Ishikawa (cell line): Measurements from ENCODE around the gene TFB2M.

Experiments used
- CEBPB ChIP-seq: IDR thresholded peaks from 2 replicates; pipeline ENCODE4 v1.6.1; 2012
- CREB1 ChIP-seq: IDR thresholded peaks from 2 replicates; pipeline ENCODE4 v1.6.1; 2012; ENCODE audit warnings: low read depth
- EGR1 ChIP-seq: IDR thresholded peaks from 2 replicates; pipeline ENCODE4 v1.6.1; 2012
- EP300 ChIP-seq: IDR thresholded peaks from 2 replicates; pipeline ENCODE4 v1.6.1; 2012; ENCODE audit warnings: borderline replicate concordance
- FOXM1 ChIP-seq: IDR thresholded peaks from 2 replicates; pipeline ENCODE4 v1.6.1; 2012; ENCODE audit warnings: low read depth, borderline replicate concordance
- MAX ChIP-seq: IDR thresholded peaks from 2 replicates; pipeline ENCODE4 v1.6.1; 2012
- NFIC ChIP-seq: IDR thresholded peaks from 2 replicates; pipeline ENCODE4 v1.6.1; 2012
- RAD21 ChIP-seq: IDR thresholded peaks from 2 replicates; pipeline ENCODE4 v1.6.1; 2012; ENCODE audit warnings: low read depth
- TAF1 ChIP-seq: IDR thresholded peaks from 2 replicates; pipeline ENCODE4 v1.6.1; 2012; ENCODE audit warnings: low read depth, mild to moderate bottlenecking
- TCF12 ChIP-seq: IDR thresholded peaks from 2 replicates; pipeline ENCODE4 v1.6.1; 2012; ENCODE audit warnings: low read depth
- TEAD4 ChIP-seq: IDR thresholded peaks from 2 replicates; pipeline ENCODE4 v1.6.1; 2012
- USF1 ChIP-seq: IDR thresholded peaks from 2 replicates; pipeline ENCODE4 v1.6.1; 2012
- YY1 ChIP-seq: IDR thresholded peaks from 2 replicates; pipeline ENCODE4 v1.6.1; 2012; ENCODE audit warnings: low read depth
- ZBTB7A ChIP-seq: IDR thresholded peaks from 2 replicates; pipeline ENCODE4 v1.6.1; 2012; ENCODE audit warnings: low read depth
- TF ChIP-seq, protein P1 (sequence below): IDR thresholded peaks from 2 replicates; pipeline ENCODE4 v1.6.1; 2012; ENCODE audit warnings: low read depth, mild to moderate bottlenecking

The TFB2M gene

DNA sequence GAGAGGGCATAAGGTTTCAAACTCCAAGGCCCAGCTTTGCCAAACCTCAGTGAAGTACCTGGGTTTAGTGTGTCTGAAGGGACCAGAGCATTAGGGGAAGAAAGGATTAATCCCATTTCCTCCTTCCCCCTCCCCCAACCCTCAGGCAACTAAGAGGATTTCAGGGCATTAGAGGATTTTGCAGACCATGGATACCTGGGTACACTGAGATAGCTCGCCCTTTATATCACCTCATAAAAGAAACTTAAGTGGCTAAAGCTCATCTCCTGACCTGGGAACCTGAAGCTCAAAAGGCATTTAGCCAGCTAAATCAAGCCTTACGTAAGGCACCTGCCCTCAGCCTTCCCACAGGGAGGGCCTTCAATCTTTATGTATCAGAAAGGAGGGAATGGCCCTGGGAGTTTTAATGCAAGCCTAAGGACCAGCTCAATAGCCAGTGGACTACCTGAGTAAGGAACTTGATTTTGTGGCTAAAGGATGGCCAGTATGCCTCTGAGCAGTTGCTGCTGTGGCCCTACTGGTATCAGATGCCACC is 32.6 kb downstream of the TFB2M start:
- TF ChIP-seq CREB1 (no peak), RAD21 (no peak), MAX (no peak), CEBPB (no peak), EGR1 (no peak), TEAD4 (no peak)

DNA sequence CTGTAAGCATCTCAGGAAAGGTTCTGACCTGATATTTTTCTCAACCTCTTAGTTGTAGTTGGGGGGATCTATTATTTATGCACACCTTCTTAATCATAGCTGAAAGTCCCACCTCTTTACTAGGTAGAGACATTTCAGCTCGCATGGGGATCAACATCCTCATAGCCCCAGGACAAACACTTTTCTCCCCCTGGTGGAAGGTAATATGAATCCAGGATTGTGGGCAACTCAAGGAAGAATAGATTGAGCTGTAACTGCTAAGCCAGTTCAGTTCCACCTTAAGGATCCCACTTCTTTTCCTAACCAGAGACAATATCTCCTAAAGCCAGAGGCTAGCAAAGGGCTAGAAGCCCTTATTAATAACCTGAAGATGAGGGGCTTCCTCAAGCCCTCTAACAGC is 33.5 kb downstream of the TFB2M start:
- TF ChIP-seq EP300: no peak
- no peak for TF ChIP-seq YY1
- no peak for TF ChIP-seq TAF1
- TF ChIP-seq, protein P1, sequence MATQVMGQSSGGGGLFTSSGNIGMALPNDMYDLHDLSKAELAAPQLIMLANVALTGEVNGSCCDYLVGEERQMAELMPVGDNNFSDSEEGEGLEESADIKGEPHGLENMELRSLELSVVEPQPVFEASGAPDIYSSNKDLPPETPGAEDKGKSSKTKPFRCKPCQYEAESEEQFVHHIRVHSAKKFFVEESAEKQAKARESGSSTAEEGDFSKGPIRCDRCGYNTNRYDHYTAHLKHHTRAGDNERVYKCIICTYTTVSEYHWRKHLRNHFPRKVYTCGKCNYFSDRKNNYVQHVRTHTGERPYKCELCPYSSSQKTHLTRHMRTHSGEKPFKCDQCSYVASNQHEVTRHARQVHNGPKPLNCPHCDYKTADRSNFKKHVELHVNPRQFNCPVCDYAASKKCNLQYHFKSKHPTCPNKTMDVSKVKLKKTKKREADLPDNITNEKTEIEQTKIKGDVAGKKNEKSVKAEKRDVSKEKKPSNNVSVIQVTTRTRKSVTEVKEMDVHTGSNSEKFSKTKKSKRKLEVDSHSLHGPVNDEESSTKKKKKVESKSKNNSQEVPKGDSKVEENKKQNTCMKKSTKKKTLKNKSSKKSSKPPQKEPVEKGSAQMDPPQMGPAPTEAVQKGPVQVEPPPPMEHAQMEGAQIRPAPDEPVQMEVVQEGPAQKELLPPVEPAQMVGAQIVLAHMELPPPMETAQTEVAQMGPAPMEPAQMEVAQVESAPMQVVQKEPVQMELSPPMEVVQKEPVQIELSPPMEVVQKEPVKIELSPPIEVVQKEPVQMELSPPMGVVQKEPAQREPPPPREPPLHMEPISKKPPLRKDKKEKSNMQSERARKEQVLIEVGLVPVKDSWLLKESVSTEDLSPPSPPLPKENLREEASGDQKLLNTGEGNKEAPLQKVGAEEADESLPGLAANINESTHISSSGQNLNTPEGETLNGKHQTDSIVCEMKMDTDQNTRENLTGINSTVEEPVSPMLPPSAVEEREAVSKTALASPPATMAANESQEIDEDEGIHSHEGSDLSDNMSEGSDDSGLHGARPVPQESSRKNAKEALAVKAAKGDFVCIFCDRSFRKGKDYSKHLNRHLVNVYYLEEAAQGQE: no peak
- TF ChIP-seq NFIC: no peak
- TF ChIP-seq CREB1: no peak
- no peak for TF ChIP-seq EGR1
- no peak for TF ChIP-seq MAX
- TF ChIP-seq TCF12: no peak
- TF ChIP-seq TEAD4: no peak
- no peak; the same call in 1 of the 2 replicates for TF ChIP-seq RAD21

GRCh38 chr1:246530482-246530881 is 35.6 kb downstream of the TFB2M start:
- TF ChIP-seq EP300: no peak
- no peak for TF ChIP-seq ZBTB7A

- TF ChIP-seq USF1 (0 out of 2 replicates have a peak, but pooled peaks have one; percentile 25), EGR1 (no peak), NFIC (peak; percentile 66), TEAD4 (no peak; the same call in 1 of the 2 replicates), RAD21 (no peak)
- TF ChIP-seq, protein P1: no peak
Measured at GRCh38 chr1:246528933-246529731, 36.9 kb downstream of the TFB2M start.

DNA sequence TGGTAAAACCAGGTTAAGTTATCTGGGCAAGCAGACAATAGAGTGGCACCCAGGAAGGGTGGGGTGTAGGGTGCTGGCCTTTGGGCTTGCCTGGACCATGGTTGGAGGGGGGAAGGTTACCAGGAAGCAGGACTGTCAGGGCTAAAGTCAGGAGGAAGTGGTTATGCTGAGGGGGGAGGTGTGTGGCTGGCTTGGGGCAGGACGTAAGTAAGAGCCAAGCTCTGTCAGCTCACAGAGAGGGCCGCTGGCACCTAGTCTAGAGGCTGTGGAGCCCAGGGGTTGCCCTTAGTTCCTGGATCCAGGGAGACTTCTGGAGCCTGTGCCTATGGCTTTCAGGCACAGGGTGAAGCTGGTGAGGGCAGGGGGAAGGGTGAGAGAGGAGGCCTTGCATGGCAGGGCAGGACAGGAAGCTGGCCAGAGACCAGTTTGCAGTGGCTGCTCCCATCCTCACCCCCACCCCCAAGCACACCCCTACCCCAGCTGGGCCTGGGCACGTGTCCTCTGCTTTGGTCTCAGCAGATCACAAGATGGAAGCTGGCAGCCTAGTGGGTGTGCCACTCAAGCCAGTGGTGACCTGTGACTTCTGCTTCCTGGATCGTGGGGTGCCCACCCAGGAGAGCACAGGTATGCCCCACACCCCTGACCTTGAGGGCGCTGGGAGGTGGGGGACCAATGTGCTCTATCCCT is 38.5 kb downstream of the TFB2M start:
- TF ChIP-seq NFIC (no peak), EGR1 (no peak), USF1 (no peak), YY1 (no peak), MAX (no peak), ZBTB7A (no peak), EP300 (no peak), FOXM1 (no peak), RAD21 (no peak), CREB1 (no peak)
- TF ChIP-seq, protein P1: no peak
